ENCODE data around the gene SEMA3F. TPM values are rescaled to one million over a fixed set of nuclear protein-coding genes. Genes with fewer than 3 reads are reported as not detected.

SEMA3F gene
- total and polyA plus RNA-seq, 4 donors: 0.60 to 4.8 (median 2.1) TPM

DNA sequence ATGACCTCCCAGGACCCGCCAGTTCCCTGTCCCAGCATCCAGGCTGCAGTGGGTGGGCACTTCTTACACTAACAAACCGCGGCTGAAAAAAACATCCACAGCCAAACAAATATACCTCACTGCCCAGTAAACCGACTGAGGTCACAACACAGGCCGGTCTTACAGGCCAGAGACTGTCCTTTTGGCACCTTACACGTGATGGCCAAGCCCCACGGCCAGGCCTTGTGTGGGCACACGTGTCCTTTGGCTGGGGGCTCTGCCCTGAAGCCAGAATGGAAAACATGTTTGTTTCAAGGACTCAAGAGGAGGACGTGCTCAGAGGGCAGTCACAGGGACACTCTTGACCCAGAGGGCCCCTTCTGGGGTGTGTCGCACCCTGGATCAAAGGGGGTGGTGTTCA is 59.7 kb downstream of the SEMA3F start (continued):
- TF ChIP-seq, protein P1, sequence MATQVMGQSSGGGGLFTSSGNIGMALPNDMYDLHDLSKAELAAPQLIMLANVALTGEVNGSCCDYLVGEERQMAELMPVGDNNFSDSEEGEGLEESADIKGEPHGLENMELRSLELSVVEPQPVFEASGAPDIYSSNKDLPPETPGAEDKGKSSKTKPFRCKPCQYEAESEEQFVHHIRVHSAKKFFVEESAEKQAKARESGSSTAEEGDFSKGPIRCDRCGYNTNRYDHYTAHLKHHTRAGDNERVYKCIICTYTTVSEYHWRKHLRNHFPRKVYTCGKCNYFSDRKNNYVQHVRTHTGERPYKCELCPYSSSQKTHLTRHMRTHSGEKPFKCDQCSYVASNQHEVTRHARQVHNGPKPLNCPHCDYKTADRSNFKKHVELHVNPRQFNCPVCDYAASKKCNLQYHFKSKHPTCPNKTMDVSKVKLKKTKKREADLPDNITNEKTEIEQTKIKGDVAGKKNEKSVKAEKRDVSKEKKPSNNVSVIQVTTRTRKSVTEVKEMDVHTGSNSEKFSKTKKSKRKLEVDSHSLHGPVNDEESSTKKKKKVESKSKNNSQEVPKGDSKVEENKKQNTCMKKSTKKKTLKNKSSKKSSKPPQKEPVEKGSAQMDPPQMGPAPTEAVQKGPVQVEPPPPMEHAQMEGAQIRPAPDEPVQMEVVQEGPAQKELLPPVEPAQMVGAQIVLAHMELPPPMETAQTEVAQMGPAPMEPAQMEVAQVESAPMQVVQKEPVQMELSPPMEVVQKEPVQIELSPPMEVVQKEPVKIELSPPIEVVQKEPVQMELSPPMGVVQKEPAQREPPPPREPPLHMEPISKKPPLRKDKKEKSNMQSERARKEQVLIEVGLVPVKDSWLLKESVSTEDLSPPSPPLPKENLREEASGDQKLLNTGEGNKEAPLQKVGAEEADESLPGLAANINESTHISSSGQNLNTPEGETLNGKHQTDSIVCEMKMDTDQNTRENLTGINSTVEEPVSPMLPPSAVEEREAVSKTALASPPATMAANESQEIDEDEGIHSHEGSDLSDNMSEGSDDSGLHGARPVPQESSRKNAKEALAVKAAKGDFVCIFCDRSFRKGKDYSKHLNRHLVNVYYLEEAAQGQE (IDR thresholded peaks at IDR 0.05): no peak
- no peak for TF ChIP-seq YY1 (IDR thresholded peaks at IDR 0.05)

DNA sequence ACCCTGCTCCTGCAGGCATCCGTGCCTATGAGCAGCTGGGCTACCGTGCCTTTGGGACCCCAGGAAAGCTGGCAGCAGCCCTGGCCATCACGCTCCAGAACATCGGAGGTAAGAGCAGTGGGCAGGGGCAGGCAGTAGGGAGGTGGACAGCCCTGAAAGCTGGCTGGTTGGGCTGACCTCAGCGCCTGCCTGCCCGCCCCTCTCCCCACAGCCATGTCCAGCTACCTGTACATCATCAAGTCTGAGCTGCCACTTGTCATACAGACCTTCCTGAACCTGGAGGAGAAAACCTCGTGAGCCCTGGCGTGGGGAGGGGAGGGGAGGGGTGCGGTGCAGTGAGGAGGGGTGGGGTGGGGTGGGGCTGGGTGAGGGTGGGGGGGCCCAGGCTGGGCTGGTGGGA is 60.4 kb downstream of the SEMA3F start:
- Histone ChIP-seq H3K9me3 (ENCODE audit: control insufficient read depth in 4 of 4, low read length in 3 of 4) (no peaks in the 10 kb centered on the region), H3K4me1 (ENCODE audit: control insufficient read depth in 4 of 4, insufficient read depth in 4 of 4, low read length in 3 of 4) (peaks cover 15 to 86% (median 73%) of the 10 kb centered on the region in 4 donors), H3K9ac (ENCODE audit: low read depth in 1 of 2, low read length in 2 of 2) (no peak overlapping the region), H3K27ac (ENCODE audit: low read depth in 1 of 2, low read length in 2 of 2) (peak overlapping the region in 1 of 2 donors; percentile 77), H3K27me3 (ENCODE audit: control insufficient read depth in 4 of 4, insufficient read depth in 4 of 4, low read length in 3 of 4) (no peaks in the 10 kb centered on the region), H3K4me3 (ENCODE audit: low read depth in 1 of 3, low read length in 3 of 3) (no peak overlapping the region), H3K36me3 (ENCODE audit: control insufficient read depth in 4 of 4, insufficient read depth in 3 of 4, low read depth in 1 of 4, low read length in 3 of 4) (peaks cover 7 to 13% (median 11%) of the 10 kb centered on the region in 4 donors)
- DNase-seq (ENCODE audit: low spot score): no peak
- TF ChIP-seq GABPA (IDR thresholded peaks at IDR 0.05 in 1 of 2, conservative IDR thresholded peaks at IDR 0.05 in 1 of 2) (no peak), HNF4G (IDR thresholded peaks at IDR 0.05) (no peak), NR2F2 (IDR thresholded peaks at IDR 0.05) (no peak), FOXA2 (IDR thresholded peaks at IDR 0.05) (no peak), HNF4A (conservative IDR thresholded peaks at IDR 0.05) (no peak)
- TF ChIP-seq, protein P2, sequence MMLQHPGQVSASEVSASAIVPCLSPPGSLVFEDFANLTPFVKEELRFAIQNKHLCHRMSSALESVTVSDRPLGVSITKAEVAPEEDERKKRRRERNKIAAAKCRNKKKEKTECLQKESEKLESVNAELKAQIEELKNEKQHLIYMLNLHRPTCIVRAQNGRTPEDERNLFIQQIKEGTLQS (IDR thresholded peaks at IDR 0.05): no peak
- TF ChIP-seq, protein P3, sequence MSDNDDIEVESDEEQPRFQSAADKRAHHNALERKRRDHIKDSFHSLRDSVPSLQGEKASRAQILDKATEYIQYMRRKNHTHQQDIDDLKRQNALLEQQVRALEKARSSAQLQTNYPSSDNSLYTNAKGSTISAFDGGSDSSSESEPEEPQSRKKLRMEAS (IDR thresholded peaks at IDR 0.05): no peak
- TF ChIP-seq, protein P1 (IDR thresholded peaks at IDR 0.05): no peak
- WGBS: 68% methylated on average over 9 of the region's 9 CpGs

DNA sequence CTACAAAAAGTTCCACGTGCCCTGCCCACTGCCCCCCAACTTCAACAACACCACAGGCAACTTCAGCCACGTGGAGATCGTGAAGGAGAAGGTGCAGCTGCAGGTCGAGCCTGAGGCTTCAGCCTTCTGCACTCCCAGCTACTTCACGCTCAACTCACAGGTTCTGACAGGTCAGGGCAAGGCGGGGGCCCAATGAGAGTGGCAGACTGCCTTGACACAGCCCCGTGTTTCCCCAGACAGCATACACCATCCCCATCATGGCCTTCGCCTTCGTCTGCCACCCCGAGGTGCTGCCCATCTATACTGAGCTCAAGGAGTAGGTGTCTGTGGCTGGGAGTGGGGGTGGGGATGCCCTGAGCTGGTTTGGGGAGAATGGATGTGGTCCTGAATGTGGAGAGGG is 62.6 kb downstream of the SEMA3F start:
- no peak overlapping the region for H3K4me3 ChIP-seq (ENCODE audit: low read depth in 1 of 3, low read length in 3 of 3)
- WGBS: 80% methylated on average over 10 of the region's 10 CpGs
- H3K4me1 ChIP-seq (ENCODE audit: control insufficient read depth in 4 of 4, insufficient read depth in 4 of 4, low read length in 3 of 4): peaks cover 8 to 80% (median 62%) of the 10 kb centered on the region in 4 donors
- no peak for DNase-seq (ENCODE audit: low spot score)
- TF ChIP-seq TAF1 (conservative IDR thresholded peaks at IDR 0.05) (no peak), HNF4A (conservative IDR thresholded peaks at IDR 0.05) (no peak), RAD21 (IDR thresholded peaks at IDR 0.05) (no peak), FOXA2 (IDR thresholded peaks at IDR 0.05) (no peak), HNF4G (IDR thresholded peaks at IDR 0.05) (no peak), JUND (IDR thresholded peaks at IDR 0.05) (no peak), NR2F2 (IDR thresholded peaks at IDR 0.05) (no peak), YY1 (IDR thresholded peaks at IDR 0.05) (no peak)
- TF ChIP-seq, protein P3 (IDR thresholded peaks at IDR 0.05): no peak
- TF ChIP-seq, protein P4, sequence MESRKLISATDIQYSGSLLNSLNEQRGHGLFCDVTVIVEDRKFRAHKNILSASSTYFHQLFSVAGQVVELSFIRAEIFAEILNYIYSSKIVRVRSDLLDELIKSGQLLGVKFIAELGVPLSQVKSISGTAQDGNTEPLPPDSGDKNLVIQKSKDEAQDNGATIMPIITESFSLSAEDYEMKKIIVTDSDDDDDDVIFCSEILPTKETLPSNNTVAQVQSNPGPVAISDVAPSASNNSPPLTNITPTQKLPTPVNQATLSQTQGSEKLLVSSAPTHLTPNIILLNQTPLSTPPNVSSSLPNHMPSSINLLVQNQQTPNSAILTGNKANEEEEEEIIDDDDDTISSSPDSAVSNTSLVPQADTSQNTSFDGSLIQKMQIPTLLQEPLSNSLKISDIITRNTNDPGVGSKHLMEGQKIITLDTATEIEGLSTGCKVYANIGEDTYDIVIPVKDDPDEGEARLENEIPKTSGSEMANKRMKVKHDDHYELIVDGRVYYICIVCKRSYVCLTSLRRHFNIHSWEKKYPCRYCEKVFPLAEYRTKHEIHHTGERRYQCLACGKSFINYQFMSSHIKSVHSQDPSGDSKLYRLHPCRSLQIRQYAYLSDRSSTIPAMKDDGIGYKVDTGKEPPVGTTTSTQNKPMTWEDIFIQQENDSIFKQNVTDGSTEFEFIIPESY (IDR thresholded peaks at IDR 0.05): no peak
- TF ChIP-seq, protein P1 (IDR thresholded peaks at IDR 0.05): no peak
- TF ChIP-seq, protein P2 (IDR thresholded peaks at IDR 0.05): no peak
- H3K9ac ChIP-seq (ENCODE audit: low read depth in 1 of 2, low read length in 2 of 2): no peak overlapping the region
- no peaks in the 10 kb centered on the region for H3K27me3 ChIP-seq (ENCODE audit: control insufficient read depth in 4 of 4, insufficient read depth in 4 of 4, low read length in 3 of 4)
- H3K36me3 ChIP-seq (ENCODE audit: control insufficient read depth in 4 of 4, insufficient read depth in 3 of 4, low read depth in 1 of 4, low read length in 3 of 4): peaks cover 9 to 13% (median 11%) of the 10 kb centered on the region in 4 donors
- H3K9me3 ChIP-seq (ENCODE audit: control insufficient read depth in 4 of 4, low read length in 3 of 4): no peaks in the 10 kb centered on the region
- no peak overlapping the region for H3K27ac ChIP-seq (ENCODE audit: low read depth in 1 of 2, low read length in 2 of 2)

Measured in liver (tissue), 9 donors.